Measurements from ENCODE around the gene DPY19L1.
A peak's percentile ranks its signal among the peaks of the same experiment; 100 is the strongest.
"Not testable (repeated sequence)": the region's sequence is repeated elsewhere in the genome, so short reads cannot be mapped to it uniquely, and the experiment has no call there.

The DPY19L1 gene

GRCh38 chr7:34996423-34997090 lies 40.7 kb downstream of the DPY19L1 start:
- H3K36me3 Mint-ChIP-seq (ENCODE audit: low read depth) = peaks cover 38% of the 10 kb centered on the region
- not testable (repeated sequence) for H3K9me3 Mint-ChIP-seq; H3K27me3 Mint-ChIP-seq (ENCODE audit: low read depth, poor library complexity); DNase-seq; H3K4me3 Mint-ChIP-seq
- peaks cover 28% of the 10 kb centered on the region for H3K4me1 Mint-ChIP-seq
- H3K27ac Mint-ChIP-seq = peak overlapping the region; percentile 30

GRCh38 chr7:34995757-34996156 lies 41.5 kb downstream of the DPY19L1 start:
- DNase-seq = no peak
- Mint-ChIP-seq H3K4me3 (no peak overlapping the region), H3K36me3 (ENCODE audit: low read depth) (peaks cover 33% of the 10 kb centered on the region), H3K27me3 (ENCODE audit: low read depth, poor library complexity) (peaks cover 3% of the 10 kb centered on the region), H3K4me1 (peaks cover 34% of the 10 kb centered on the region), H3K27ac (no peak overlapping the region), H3K9me3 (no peaks in the 10 kb centered on the region)
- TF ChIP-seq CTCF (IDR thresholded peaks at IDR 0.05) = no peak

- H3K9me3 Mint-ChIP-seq = no peaks in the 10 kb centered on the region
- no peak for TF ChIP-seq CTCF (IDR thresholded peaks at IDR 0.05)
- no peak for DNase-seq
- no peaks in the 10 kb centered on the region for H3K27me3 Mint-ChIP-seq (ENCODE audit: low read depth, poor library complexity)
- H3K4me3 Mint-ChIP-seq = no peak overlapping the region
- H3K36me3 Mint-ChIP-seq (ENCODE audit: low read depth) = peaks cover 12% of the 10 kb centered on the region
- H3K4me1 Mint-ChIP-seq = peaks cover 14% of the 10 kb centered on the region
- H3K27ac Mint-ChIP-seq = no peak overlapping the region
These were observed 45.1 kb downstream of the DPY19L1 start for GRCh38 chr7:34991938-34992840.

GRCh38 chr7:34988442-34989125 lies 48.7 kb downstream of the DPY19L1 start:
- not testable (repeated sequence) for H3K4me3 Mint-ChIP-seq; H3K4me1 Mint-ChIP-seq; H3K27me3 Mint-ChIP-seq (ENCODE audit: low read depth, poor library complexity); DNase-seq; H3K27ac Mint-ChIP-seq; H3K9me3 Mint-ChIP-seq
- H3K36me3 Mint-ChIP-seq (ENCODE audit: low read depth) = peaks cover 23% of the 10 kb centered on the region

GRCh38 chr7:34985155-34985554 lies 52.1 kb downstream of the DPY19L1 start:
- not testable (repeated sequence) for H3K27ac Mint-ChIP-seq; H3K4me1 Mint-ChIP-seq; H3K27me3 Mint-ChIP-seq (ENCODE audit: low read depth, poor library complexity); H3K4me3 Mint-ChIP-seq; H3K9me3 Mint-ChIP-seq; DNase-seq
- H3K36me3 Mint-ChIP-seq (ENCODE audit: low read depth) = peaks cover 37% of the 10 kb centered on the region

- H3K36me3 Mint-ChIP-seq (ENCODE audit: low read depth) = peaks cover 37% of the 10 kb centered on the region
- H3K9me3 Mint-ChIP-seq; DNase-seq; H3K4me3 Mint-ChIP-seq; H3K4me1 Mint-ChIP-seq; H3K27me3 Mint-ChIP-seq (ENCODE audit: low read depth, poor library complexity); H3K27ac Mint-ChIP-seq: not testable (repeated sequence)
These were observed 53.1 kb downstream of the DPY19L1 start for GRCh38 chr7:34984140-34984539.

GRCh38 chr7:34982371-34983019 lies 54.8 kb downstream of the DPY19L1 start:
- H3K9me3 Mint-ChIP-seq = peaks cover 5% of the 10 kb centered on the region
- H3K4me3 Mint-ChIP-seq = no peak overlapping the region
- H3K36me3 Mint-ChIP-seq (ENCODE audit: low read depth) = peaks cover 37% of the 10 kb centered on the region
- H3K27me3 Mint-ChIP-seq (ENCODE audit: low read depth, poor library complexity) = no peaks in the 10 kb centered on the region
- DNase-seq = no peak
- peak overlapping the region; percentile 60 for H3K27ac Mint-ChIP-seq
- no peak for TF ChIP-seq CTCF (IDR thresholded peaks at IDR 0.05)
- no peaks in the 10 kb centered on the region for H3K4me1 Mint-ChIP-seq

- not testable (repeated sequence) for H3K4me3 Mint-ChIP-seq; H3K27ac Mint-ChIP-seq; DNase-seq; H3K27me3 Mint-ChIP-seq (ENCODE audit: low read depth, poor library complexity); H3K4me1 Mint-ChIP-seq
- peaks cover 18% of the 10 kb centered on the region for H3K9me3 Mint-ChIP-seq
- peaks cover 50% of the 10 kb centered on the region for H3K36me3 Mint-ChIP-seq (ENCODE audit: low read depth)
These were observed 58.2 kb downstream of the DPY19L1 start for GRCh38 chr7:34979124-34979523.

Data from nephron progenitor cell (in vitro differentiated cells).